ENCODE data around the gene KRT6B.

The KRT6B gene

GRCh38 chr12:52436000-52436827, 15.7 kb downstream of the KRT6B start:
- no peak for DNase-seq (ENCODE audit: low spot score)

GRCh38 chr12:52435659-52435999, 16.3 kb downstream of the KRT6B start:
- DNase-seq (ENCODE audit: low spot score), result no peak

GRCh38 chr12:52434760-52435530, 17.0 kb downstream of the KRT6B start:
- no peak for DNase-seq (ENCODE audit: low spot score)

DNA sequence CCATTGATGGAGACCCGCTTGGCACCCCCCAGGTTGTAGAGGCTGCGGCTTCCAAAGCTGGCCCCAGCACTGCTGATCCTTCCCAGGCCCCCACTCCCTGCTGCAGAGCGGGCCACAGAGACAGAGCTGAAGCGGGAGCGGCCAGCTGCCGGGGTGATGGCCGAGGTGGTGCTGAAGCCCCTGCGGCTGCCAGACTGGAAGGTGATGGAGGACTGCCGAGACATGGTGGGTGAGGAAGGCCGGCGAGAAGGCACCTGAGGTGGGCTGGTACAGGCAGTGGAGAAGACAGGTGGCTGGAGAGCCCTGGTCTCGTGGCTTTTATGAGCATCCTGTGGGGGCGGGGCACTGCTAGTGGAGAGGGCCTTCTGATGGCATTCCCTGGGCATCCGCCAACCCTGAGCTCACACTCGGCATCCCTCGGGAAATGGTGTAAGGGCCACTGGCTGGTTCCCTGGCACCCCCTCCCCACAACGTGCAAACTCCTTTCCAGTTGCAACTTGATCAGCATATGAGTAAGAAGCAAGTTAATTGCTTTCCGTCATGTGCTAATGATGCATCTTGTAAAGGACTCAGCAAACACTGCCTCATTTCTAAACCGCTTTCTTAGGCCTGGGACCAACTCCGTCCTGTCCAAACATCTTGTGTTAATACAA, 17.7 kb downstream of the KRT6B start, which contains the start of gene KRT75:
KRT75 (minus strand) TSS at position 291 of the 653 bp plus-strand sequence; CDS start at position 224, 67 bp downstream.
- DNase-seq (ENCODE audit: low spot score), result no peak

GRCh38 chr12:52433501-52434080, 18.4 kb downstream of the KRT6B start:
- no peak for DNase-seq (ENCODE audit: low spot score)

GRCh38 chr12:52432559-52433207, 19.3 kb downstream of the KRT6B start:
- DNase-seq (ENCODE audit: low spot score), result no peak

DNA sequence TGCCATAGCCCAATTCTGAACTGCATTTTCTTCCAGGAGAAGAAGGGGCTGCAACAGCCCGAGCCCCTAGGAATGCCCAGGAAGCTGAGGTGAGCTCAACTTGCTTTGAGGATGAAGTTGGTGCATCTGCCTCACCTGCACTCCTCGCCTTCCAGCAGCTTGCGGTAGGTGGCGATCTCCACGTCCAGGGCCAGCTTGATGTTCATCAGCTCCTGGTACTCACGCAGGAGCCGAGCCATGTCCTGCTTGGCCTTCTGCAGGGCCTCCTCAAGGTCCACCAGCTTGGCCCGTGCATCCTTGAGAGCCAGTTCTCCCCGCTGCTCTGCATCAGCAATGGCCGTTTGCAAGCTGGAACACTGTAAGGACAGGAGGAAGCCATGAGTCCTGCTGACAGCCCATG, 23.8 kb downstream of the KRT6B start:
- DNase-seq (ENCODE audit: low spot score), result no peak

DNA sequence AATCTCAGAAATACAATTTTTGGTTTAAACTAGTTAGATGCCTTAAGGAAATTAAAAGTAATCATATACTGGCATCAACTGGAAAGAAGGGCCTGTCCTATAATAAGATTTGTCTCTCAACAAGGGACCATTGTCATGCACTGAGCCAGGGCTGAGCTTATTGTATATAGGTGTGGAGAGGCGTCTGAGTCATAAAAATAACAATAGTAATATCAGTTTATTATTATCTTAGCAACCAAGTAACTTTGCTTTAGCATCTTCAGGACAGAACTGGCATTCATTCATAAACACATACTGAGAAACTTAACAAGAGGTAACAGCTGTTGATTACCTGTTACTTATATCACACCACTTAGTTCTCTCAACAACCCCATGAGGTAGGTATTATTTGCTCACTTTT, 24.9 kb downstream of the KRT6B start:
- no peak for DNase-seq (ENCODE audit: low spot score)

DNA sequence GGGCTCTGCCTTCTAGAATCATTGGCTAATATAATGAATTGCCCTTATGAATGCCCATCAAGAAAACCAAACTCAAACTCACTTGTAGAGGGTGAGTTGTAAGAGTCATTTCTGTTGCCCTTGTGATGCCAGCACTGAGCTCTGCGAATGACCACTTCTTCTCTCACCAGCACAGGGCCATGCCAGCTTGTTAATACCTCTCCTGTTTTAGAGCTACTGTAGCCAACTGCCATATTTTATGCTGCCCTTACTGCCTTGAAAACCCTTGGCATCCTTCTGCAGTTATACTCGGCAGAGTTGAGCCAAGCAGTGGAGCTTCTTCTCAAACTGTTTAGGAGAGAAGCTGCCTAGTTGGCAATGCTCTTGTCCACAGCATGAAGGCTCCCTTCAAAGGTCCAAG, 25.9 kb downstream of the KRT6B start:
- no peak for DNase-seq (ENCODE audit: low spot score)

- no peak for DNase-seq (ENCODE audit: low spot score)
Measured at GRCh38 chr12:52425466-52425865, 26.5 kb downstream of the KRT6B start.

GRCh38 chr12:52423661-52424500, 28.1 kb downstream of the KRT6B start:
- DNase-seq (ENCODE audit: low spot score), result no peak

DNA sequence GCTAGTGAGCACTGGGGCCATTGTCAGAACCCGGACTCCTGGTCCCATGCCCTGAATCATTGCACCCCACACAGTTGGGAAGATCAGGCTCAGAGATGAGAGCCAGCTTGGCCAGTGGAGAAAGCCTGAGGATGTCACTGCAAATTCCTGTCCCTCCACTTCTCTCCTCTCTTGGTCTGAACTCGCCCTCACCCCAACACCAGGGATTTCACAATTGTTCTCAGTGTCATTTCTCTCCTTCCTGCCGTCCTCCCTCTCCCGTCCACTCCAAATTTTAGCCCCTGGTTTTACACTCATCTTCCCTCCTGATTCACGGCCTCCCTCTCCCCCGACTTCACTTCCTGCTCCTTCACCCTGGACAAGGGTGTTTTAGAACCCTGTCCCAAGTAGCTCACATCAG, 28.9 kb downstream of the KRT6B start:
- DNase-seq (ENCODE audit: low spot score), result no peak

DNA sequence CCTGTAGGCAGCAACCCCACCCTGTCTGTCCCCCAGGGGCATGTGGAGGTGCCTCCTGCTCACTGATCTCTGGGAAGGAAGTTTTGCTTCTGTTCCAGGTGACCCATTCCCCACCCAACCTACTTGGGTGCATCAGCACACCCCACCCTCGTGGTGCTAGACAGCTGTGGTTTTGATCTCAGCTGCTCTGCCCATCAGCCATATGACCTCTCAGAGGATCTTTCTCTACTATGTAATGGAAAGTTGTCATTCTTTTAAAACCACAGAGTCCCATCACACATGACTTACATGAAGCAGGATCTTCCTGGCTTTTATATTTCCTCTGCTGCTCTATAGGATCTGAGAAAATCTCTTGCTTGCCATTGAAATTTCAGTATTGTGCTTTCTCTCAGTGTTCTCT, 32.3 kb downstream of the KRT6B start:
- no peak for DNase-seq (ENCODE audit: low spot score)

DNA sequence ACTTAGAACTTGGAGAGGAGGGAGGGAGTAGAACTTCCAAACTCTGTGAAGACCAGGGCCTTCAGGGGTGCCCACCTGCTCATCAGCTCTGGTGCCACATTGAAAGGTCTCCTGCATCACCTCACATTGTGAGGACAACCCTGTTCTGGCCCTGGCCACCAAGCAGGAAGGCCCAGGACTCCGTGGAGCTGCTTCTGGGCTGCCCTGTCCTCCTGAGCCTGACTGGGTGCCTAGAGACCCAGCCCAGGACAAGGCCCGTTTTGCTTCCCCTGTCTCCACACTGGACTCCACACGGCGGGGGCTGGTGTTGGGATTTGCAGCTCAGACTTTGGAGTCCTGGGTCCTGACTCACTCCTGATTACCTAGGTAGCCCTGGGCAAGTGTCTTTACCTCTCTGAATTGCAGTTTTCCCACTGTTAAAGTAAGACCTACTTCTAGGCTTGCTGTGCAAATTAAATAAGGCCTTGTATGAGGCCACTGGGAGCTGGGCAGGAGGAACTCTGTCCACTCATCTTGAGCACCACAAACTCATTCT, 33.3 kb downstream of the KRT6B start:
- no peak for DNase-seq (ENCODE audit: low spot score)

DNA sequence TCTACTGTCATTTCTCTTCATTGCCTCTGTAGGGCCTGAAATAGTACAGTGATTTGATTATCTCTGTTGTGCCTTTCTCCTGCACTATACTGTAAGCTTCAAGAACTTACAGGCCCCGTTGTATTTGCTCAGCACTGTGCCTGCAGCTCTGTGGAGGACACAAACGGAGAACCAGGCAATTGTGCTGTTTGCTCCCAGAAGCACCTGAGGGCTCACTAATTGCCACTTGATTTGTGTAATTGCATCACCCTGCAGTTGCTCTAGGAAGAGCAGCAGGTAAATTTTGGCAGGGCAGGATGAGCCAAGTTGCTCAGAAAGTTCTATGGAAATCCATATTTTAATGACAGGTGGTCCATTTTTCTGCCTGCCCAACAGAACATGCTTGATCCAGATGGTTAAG, 34.2 kb downstream of the KRT6B start:
- DNase-seq (ENCODE audit: low spot score), result no peak

DNA sequence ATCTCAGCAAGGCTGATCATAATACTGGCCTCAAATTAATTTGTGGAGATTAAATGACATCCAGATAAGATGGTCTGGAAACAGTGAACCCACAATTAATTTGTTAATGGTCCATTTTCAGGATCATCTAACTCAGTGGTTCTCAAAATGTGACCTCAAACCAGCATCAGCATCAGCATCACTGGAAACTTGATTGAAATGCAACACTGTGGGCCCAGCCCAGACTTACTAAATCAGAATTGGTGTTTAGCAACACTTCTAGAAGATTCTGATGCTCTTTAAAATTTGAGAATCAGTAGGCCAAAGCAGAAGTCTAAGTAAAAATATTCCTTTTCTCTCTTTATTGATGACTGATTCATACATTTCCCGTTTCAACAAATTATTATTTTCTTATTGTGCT, 35.2 kb downstream of the KRT6B start:
- no peak for DNase-seq (ENCODE audit: low spot score)

DNA sequence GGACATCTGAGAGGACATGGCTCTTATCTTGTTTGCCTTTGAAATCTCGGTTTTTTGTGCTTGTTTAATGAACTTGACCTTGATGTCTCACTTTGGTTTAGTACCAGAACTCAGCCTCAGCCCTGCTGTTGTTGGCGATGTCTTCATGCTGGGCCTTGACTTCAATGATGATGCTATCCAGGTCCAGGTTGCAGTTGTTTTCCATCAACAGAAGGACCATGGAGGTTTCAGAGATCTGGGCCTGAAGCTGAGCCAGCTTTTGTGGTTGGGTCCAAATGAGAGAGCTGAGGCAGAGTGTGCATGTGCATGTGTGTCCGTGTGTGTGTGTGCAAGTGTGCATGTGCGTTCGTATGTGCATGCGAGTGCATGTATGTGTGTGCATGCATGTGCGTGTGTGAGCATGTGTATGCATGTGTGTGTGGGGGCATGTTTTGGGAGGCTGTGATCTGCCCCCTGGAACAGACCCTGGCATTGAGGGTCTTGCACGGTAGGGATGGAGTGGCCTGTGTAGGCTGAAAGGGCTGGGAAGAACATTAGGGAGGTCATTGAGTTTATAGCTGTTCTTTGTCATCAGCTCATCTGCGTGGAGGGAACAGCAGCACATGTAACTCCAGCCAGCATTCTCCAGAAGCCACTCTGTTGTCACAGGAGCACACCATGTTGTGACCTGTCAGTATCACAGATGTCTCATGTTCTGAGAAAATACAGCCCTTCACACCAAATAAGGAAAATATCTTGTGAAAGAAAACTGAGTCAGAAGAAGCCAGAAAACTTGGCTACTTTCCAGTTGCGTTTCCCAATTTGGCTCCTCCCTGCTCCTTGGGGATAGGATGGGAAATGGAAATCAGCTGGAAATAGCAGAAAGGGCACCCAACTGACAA, 35.8 kb downstream of the KRT6B start:
- DNase-seq (ENCODE audit: low spot score), result no peak

DNA sequence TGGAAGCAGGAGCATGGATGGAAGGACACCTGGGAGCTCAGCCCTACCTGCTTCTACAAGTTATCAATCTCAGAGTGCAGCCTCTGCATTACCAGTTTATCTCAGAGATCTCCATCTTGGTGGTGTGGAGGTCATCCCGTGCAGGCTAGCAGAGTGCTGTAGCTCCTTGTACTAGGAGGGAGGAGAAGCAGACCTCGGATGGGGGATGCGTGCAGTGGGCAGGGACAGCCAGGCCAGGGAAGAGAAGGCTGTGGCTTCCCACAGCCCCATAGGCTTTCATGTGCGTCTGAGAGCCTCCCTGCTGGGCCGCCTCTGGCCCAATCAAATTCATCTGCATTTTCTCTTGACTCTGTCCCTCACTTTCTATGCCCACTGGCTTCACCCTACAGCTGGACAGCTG, 37.0 kb downstream of the KRT6B start:
- no peak for DNase-seq (ENCODE audit: low spot score)

DNA sequence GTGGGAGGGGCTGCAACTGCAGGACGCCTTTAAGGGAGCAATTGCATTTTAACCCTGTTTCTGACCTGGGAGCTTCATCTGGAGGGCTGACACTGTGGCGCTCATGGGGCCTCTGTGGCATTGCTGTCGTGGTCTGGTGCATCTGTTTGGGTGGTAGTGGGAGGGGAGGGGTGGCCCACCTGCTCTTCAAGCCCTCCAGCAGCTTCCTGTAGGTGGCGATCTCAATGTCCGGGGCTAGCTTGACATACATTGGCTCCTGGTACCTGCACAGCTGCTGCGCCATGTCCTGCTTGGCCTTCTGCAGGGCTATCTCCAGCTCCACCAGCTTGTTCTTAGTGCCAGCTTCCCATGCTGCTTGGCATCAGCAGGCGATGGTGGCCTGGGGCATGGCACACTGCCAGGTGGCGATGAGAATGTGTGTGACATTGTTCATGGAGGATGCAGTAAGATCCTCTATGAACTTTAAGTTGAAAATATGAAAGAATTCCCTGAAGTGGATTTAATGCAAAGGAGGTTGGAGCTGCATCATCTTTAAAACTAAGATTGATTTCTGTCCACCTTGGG, 38.1 kb downstream of the KRT6B start:
- DNase-seq (ENCODE audit: low spot score), result no peak
